Measurements from ENCODE around the gene ETS1.

ETS1 gene

GRCh38 chr11:128506999-128507611 is 80.3 kb downstream of the ETS1 start:
- Histone ChIP-seq H3K9me3 (ENCODE audit: low read length) (no peaks in the 10 kb centered on the region), H3K4me1 (ENCODE audit: insufficient read depth, low read length) (no peaks in the 10 kb centered on the region), H3K36me3 (ENCODE audit: insufficient read depth, low read length) (no peaks in the 10 kb centered on the region), H2AFZ (ENCODE audit: low read depth, low read length) (no peak overlapping the region), H3K4me3 (ENCODE audit: low read length) (no peak overlapping the region), H3K27me3 (ENCODE audit: insufficient read depth, low read length) (no peaks in the 10 kb centered on the region)

DNA sequence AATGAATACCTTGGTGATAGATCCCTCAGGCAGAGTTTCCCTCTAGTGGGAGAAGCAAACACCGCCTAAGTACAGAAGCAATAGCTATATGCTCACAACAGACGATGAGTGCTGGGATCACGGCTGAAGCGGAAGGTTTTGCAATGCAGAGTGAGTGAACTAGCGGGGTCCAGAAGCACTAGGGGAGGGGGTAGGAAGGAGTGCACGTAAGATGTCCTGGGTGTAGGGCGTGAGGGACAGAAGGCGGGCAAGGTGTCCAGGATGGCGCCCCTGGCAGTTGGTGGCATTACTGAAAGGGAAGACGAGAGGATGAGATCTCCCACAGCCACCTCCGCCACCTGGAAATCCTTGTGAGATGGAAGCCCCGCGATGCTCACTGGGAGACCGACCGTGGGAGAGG is 81.0 kb downstream of the ETS1 start:
- Histone ChIP-seq H3K9me3 (ENCODE audit: low read length) (no peaks in the 10 kb centered on the region), H3K4me1 (ENCODE audit: insufficient read depth, low read length) (peaks cover 2% of the 10 kb centered on the region), H2AFZ (ENCODE audit: low read depth, low read length) (no peak overlapping the region), H3K36me3 (ENCODE audit: insufficient read depth, low read length) (no peaks in the 10 kb centered on the region), H3K4me3 (ENCODE audit: low read length) (no peak overlapping the region), H3K27me3 (ENCODE audit: insufficient read depth, low read length) (no peaks in the 10 kb centered on the region)

- Histone ChIP-seq H3K36me3 (ENCODE audit: insufficient read depth, low read length) (no peaks in the 10 kb centered on the region), H2AFZ (ENCODE audit: low read depth, low read length) (no peak overlapping the region), H3K4me3 (ENCODE audit: low read length) (no peak overlapping the region), H3K9me3 (ENCODE audit: low read length) (no peaks in the 10 kb centered on the region), H3K4me1 (ENCODE audit: insufficient read depth, low read length) (peaks cover 2% of the 10 kb centered on the region), H3K27me3 (ENCODE audit: insufficient read depth, low read length) (no peaks in the 10 kb centered on the region)
Observed at GRCh38 chr11:128505449-128506065, 81.8 kb downstream of the ETS1 start.

DNA sequence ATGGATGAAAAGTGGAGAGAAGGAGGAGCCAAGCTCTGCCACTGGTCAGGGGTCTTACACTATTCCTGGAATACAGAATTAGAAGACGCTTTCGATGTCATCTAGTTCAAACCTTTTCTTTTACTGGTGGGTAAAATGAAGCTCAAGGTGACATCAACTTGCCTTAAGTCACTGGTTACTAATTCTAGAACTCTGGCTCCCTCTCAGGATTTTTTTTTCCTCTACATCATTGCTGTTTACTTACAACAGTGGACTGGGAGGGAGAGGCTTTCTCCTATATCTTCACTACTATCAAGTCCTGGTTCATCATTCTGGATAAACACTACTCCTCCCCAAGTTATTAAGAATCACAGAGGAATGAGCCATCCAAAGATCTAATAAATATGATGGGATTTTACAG is 82.9 kb downstream of the ETS1 start:
- H3K27me3 ChIP-seq (ENCODE audit: insufficient read depth, low read length), result no peaks in the 10 kb centered on the region
- H2AFZ ChIP-seq (ENCODE audit: low read depth, low read length), result no peak overlapping the region
- H3K4me3 ChIP-seq (ENCODE audit: low read length), result no peak overlapping the region
- H3K36me3 ChIP-seq (ENCODE audit: insufficient read depth, low read length), result no peaks in the 10 kb centered on the region
- H3K4me1 ChIP-seq (ENCODE audit: insufficient read depth, low read length), result peaks cover 2% of the 10 kb centered on the region
- no peaks in the 10 kb centered on the region for H3K9me3 ChIP-seq (ENCODE audit: low read length)

- no peak overlapping the region for H2AFZ ChIP-seq (ENCODE audit: low read depth, low read length)
- H3K4me1 ChIP-seq (ENCODE audit: insufficient read depth, low read length), result peaks cover 2% of the 10 kb centered on the region
- H3K9me3 ChIP-seq (ENCODE audit: low read length), result no peaks in the 10 kb centered on the region
- no peak overlapping the region for H3K4me3 ChIP-seq (ENCODE audit: low read length)
- no peaks in the 10 kb centered on the region for H3K36me3 ChIP-seq (ENCODE audit: insufficient read depth, low read length)
- no peaks in the 10 kb centered on the region for H3K27me3 ChIP-seq (ENCODE audit: insufficient read depth, low read length)
Observed at GRCh38 chr11:128503245-128503991, 83.9 kb downstream of the ETS1 start.

DNA sequence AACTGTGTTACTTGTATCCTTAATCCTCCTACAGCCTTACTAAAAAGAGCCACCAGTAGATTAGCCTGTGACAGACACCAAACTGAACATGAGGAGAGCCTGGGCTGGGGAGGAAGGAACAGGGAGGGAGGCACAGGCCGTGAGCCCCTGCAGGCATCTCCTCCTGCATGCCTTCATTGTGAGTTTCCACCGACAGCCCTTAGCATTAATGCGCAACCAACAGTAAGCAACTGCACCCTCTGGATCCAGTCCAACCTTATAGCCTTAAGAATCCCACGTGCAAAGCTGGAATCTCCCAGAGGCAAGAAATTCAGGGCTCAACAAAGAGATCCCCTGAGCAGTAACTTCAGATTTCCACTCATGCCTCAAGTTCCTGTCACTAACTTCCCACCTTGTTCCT is 84.6 kb downstream of the ETS1 start:
- H3K4me1 ChIP-seq (ENCODE audit: insufficient read depth, low read length), result peaks cover 2% of the 10 kb centered on the region
- no peak overlapping the region for H2AFZ ChIP-seq (ENCODE audit: low read depth, low read length)
- H3K4me3 ChIP-seq (ENCODE audit: low read length), result no peak overlapping the region
- H3K36me3 ChIP-seq (ENCODE audit: insufficient read depth, low read length), result no peaks in the 10 kb centered on the region
- no peaks in the 10 kb centered on the region for H3K27me3 ChIP-seq (ENCODE audit: insufficient read depth, low read length)
- no peaks in the 10 kb centered on the region for H3K9me3 ChIP-seq (ENCODE audit: low read length)

GRCh38 chr11:128501632-128502549 is 85.5 kb downstream of the ETS1 start:
- H3K36me3 ChIP-seq (ENCODE audit: insufficient read depth, low read length), result no peaks in the 10 kb centered on the region
- H3K4me1 ChIP-seq (ENCODE audit: insufficient read depth, low read length), result peaks cover 2% of the 10 kb centered on the region
- no peaks in the 10 kb centered on the region for H3K9me3 ChIP-seq (ENCODE audit: low read length)
- H2AFZ ChIP-seq (ENCODE audit: low read depth, low read length), result no peak overlapping the region
- no peak overlapping the region for H3K4me3 ChIP-seq (ENCODE audit: low read length)
- H3K27me3 ChIP-seq (ENCODE audit: insufficient read depth, low read length), result no peaks in the 10 kb centered on the region

GRCh38 chr11:128501008-128501407 is 86.3 kb downstream of the ETS1 start:
- no peak overlapping the region for H3K4me3 ChIP-seq (ENCODE audit: low read length)
- peaks cover 4% of the 10 kb centered on the region for H3K27me3 ChIP-seq (ENCODE audit: insufficient read depth, low read length)

GRCh38 chr11:128500493-128500892 is 86.9 kb downstream of the ETS1 start:
- Histone ChIP-seq H3K9me3 (ENCODE audit: low read length) (no peaks in the 10 kb centered on the region), H3K4me1 (ENCODE audit: insufficient read depth, low read length) (peaks cover 2% of the 10 kb centered on the region), H2AFZ (ENCODE audit: low read depth, low read length) (no peak overlapping the region), H3K36me3 (ENCODE audit: insufficient read depth, low read length) (no peaks in the 10 kb centered on the region), H3K27me3 (ENCODE audit: insufficient read depth, low read length) (peaks cover 5% of the 10 kb centered on the region), H3K4me3 (ENCODE audit: low read length) (no peak overlapping the region)

More at GRCh38 chr11:128501008-128501407, 86.3 kb downstream of the ETS1 start:
- Histone ChIP-seq H3K36me3 (ENCODE audit: insufficient read depth, low read length) (no peaks in the 10 kb centered on the region), H3K4me1 (ENCODE audit: insufficient read depth, low read length) (peaks cover 2% of the 10 kb centered on the region), H2AFZ (ENCODE audit: low read depth, low read length) (no peak overlapping the region), H3K9me3 (ENCODE audit: low read length) (no peaks in the 10 kb centered on the region)

DNA sequence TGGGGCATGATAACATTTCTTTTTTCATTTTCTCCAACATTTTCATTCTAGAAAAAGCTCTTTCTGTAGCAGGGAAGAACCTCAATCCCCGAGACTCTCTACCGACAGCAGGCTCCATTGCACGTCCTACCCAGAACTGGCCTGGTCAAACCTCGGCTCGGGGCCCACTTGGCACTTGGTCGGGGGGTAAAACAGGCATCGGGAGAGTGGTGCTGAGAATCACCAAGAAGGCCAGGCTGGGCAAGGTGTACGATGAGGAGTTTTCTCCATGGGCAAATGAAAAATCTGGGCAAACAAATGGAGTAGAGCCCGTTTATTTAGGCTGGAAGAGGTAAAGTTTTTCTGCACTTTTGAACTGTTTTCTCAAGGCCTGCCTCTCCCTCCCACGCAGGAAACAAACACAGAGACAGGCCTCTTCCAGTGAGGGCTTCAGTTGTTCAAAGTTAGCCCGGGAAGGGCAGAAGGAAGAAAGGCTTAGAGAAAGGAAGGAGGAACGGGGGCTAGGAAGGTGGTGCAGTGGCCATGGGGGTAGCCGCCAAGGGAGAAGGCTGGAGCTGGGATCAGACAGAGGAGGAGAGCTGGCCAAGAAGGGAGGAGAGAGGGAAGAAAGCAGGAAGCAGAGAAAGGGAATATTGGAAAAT is 87.6 kb downstream of the ETS1 start:
- Histone ChIP-seq H3K4me1 (ENCODE audit: insufficient read depth, low read length) (peaks cover 3% of the 10 kb centered on the region), H2AFZ (ENCODE audit: low read depth, low read length) (no peak overlapping the region), H3K36me3 (ENCODE audit: insufficient read depth, low read length) (no peaks in the 10 kb centered on the region), H3K9me3 (ENCODE audit: low read length) (no peaks in the 10 kb centered on the region), H3K27me3 (ENCODE audit: insufficient read depth, low read length) (peaks cover 5% of the 10 kb centered on the region), H3K4me3 (ENCODE audit: low read length) (no peak overlapping the region)

- Histone ChIP-seq H3K36me3 (ENCODE audit: insufficient read depth, low read length) (no peaks in the 10 kb centered on the region), H3K4me3 (ENCODE audit: low read length) (no peak overlapping the region), H3K27me3 (ENCODE audit: insufficient read depth, low read length) (peaks cover 5% of the 10 kb centered on the region), H2AFZ (ENCODE audit: low read depth, low read length) (no peak overlapping the region), H3K9me3 (ENCODE audit: low read length) (no peaks in the 10 kb centered on the region), H3K4me1 (ENCODE audit: insufficient read depth, low read length) (peaks cover 10% of the 10 kb centered on the region)
Observed at GRCh38 chr11:128498721-128499245, 88.6 kb downstream of the ETS1 start.

GRCh38 chr11:128497776-128498095 is 89.6 kb downstream of the ETS1 start:
- Histone ChIP-seq H2AFZ (ENCODE audit: low read depth, low read length) (no peak overlapping the region), H3K27me3 (ENCODE audit: insufficient read depth, low read length) (peaks cover 5% of the 10 kb centered on the region), H3K36me3 (ENCODE audit: insufficient read depth, low read length) (no peaks in the 10 kb centered on the region), H3K9me3 (ENCODE audit: low read length) (no peaks in the 10 kb centered on the region), H3K4me1 (ENCODE audit: insufficient read depth, low read length) (peaks cover 10% of the 10 kb centered on the region), H3K4me3 (ENCODE audit: low read length) (no peak overlapping the region)
